Peyer's patch (tissue), 4 donors: ENCODE measurements around the gene ASPHD2.

Source experiments
- CTCF ChIP-seq, 6 experiments: fragments of 450-650 bp in 4 of 6; fragments of 200-600 bp in 2 of 6; sonication (generic) in 1 of 6; IDR thresholded peaks; one replicate each; pipeline ENCODE4 v1.5.1; 2017 to 2019; ENCODE audit warnings: antibody characterized with exemption in 6 of 6, mild to moderate bottlenecking in 3 of 6, moderate library complexity in 1 of 6
- POLR2A ChIP-seq, 2 donors: fragments of 450-650 bp; IDR thresholded peaks; one replicate each; pipeline ENCODE4 v1.5.1; 2017; ENCODE audit warnings: antibody characterized with exemption in 2 of 2, mild to moderate bottlenecking in 2 of 2, moderate library complexity in 2 of 2

GRCh38 chr22:26462641-26463040 lies 33.6 kb downstream of the ASPHD2 start:
- no peak for TF ChIP-seq CTCF (IDR thresholded peaks at IDR 0.05)
- no peak for TF ChIP-seq POLR2A (IDR thresholded peaks at IDR 0.05)
